Measurements from ENCODE around the gene FRMPD2.

FRMPD2 gene

DNA sequence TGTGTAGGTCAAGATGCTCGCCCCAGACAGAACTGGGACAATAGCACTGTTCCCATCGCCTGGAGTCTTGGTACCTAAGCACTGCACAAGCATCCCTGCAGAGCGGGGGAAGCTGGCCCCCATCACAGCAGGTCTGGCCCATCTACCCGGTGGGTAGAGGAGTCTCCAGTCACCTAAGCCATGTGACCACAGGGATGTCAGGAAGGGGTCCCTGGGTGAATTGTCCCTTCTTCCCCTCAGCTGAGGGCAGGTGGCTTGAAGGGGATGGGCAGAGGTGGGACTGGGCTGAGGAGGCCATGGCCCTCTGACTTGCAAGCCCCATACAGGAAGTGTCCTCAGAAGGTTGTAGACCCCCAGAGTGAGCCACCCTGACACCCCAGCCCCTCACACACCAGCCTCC is 39.7 kb downstream of the FRMPD2 start:
- H3K9ac ChIP-seq (ENCODE audit: low read length in 5 of 5), result no peak overlapping the region
- H3K36me3 ChIP-seq (ENCODE audit: control insufficient read depth in 5 of 5, insufficient read depth in 5 of 5, low read length in 5 of 5), result no peaks in the 10 kb centered on the region
- H3K27me3 ChIP-seq (ENCODE audit: control insufficient read depth in 5 of 5, insufficient read depth in 4 of 5, low read length in 5 of 5), result no peaks in the 10 kb centered on the region
- no peaks in the 10 kb centered on the region for H3K9me3 ChIP-seq (ENCODE audit: control insufficient read depth in 5 of 5, low read length in 5 of 5)
- no peak overlapping the region for H3K27ac ChIP-seq (ENCODE audit: low read depth, low read length)
- peaks cover 0 to 6% (median 0%) of the 10 kb centered on the region in 5 donors for H3K4me1 ChIP-seq (ENCODE audit: control insufficient read depth in 5 of 5, insufficient read depth in 5 of 5, low read length in 5 of 5)
- no peak overlapping the region for H3K4me3 ChIP-seq (ENCODE audit: low read depth in 1 of 5, low read length in 5 of 5)

DNA sequence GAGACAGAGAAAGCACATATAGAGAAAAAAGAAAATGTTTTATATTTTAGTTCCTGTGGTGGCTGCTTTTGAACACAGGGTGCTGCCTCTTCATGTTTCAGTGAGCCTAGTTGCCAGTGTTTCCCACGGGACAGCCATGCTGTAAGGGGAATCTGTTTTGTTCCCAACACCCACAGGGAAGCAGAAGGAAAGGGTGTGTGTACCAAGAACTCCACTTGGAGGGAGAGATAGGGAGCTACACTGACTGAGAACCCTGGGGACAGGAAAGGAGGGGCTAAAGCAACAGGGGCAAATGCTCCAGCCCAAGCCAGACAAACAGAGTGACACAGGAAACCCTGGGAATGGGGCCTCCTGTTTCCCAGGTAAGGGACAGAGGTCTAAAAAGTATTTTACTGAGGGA is 40.2 kb downstream of the FRMPD2 start:
- H3K36me3 ChIP-seq (ENCODE audit: control insufficient read depth in 5 of 5, insufficient read depth in 5 of 5, low read length in 5 of 5), result no peaks in the 10 kb centered on the region
- no peaks in the 10 kb centered on the region for H3K9me3 ChIP-seq (ENCODE audit: control insufficient read depth in 5 of 5, low read length in 5 of 5)
- H3K27me3 ChIP-seq (ENCODE audit: control insufficient read depth in 5 of 5, insufficient read depth in 4 of 5, low read length in 5 of 5), result no peaks in the 10 kb centered on the region
- H3K4me1 ChIP-seq (ENCODE audit: control insufficient read depth in 5 of 5, insufficient read depth in 5 of 5, low read length in 5 of 5), result peaks cover 0 to 6% (median 0%) of the 10 kb centered on the region in 5 donors
- H3K27ac ChIP-seq (ENCODE audit: low read depth, low read length), result no peak overlapping the region
- no peak overlapping the region for H3K4me3 ChIP-seq (ENCODE audit: low read depth in 1 of 5, low read length in 5 of 5)
- H3K9ac ChIP-seq (ENCODE audit: low read length in 5 of 5), result no peak overlapping the region

DNA sequence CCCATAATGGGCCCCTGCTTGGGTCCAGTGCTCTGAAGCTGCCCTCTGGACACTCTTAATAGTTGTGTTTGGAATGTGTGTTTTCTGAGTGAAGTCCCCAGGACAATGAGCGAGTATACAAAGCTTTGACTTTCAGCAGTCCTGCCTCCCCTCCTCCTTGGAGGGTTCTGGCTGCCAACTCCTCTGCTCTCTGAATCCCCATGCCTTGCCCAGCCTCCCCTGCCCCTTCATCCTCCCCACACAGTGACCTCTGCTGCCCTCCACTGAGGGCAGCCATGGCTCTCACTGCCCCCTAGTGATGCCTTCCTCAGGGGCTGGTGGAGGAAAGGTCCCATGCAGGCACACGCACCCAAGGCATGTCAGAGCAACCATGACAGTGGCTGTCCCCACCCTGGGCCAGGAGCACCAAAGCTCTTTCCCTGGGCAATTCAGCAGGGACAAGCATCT is 40.9 kb downstream of the FRMPD2 start:
- Histone ChIP-seq H3K9ac (ENCODE audit: low read length in 5 of 5) (no peak overlapping the region), H3K27ac (ENCODE audit: low read depth, low read length) (no peak overlapping the region), H3K4me3 (ENCODE audit: low read depth in 1 of 5, low read length in 5 of 5) (no peak overlapping the region), H3K27me3 (ENCODE audit: control insufficient read depth in 5 of 5, insufficient read depth in 4 of 5, low read length in 5 of 5) (no peaks in the 10 kb centered on the region), H3K9me3 (ENCODE audit: control insufficient read depth in 5 of 5, low read length in 5 of 5) (no peaks in the 10 kb centered on the region), H3K4me1 (ENCODE audit: control insufficient read depth in 5 of 5, insufficient read depth in 5 of 5, low read length in 5 of 5) (peaks cover 0 to 6% (median 0%) of the 10 kb centered on the region in 5 donors), H3K36me3 (ENCODE audit: control insufficient read depth in 5 of 5, insufficient read depth in 5 of 5, low read length in 5 of 5) (no peaks in the 10 kb centered on the region)

DNA sequence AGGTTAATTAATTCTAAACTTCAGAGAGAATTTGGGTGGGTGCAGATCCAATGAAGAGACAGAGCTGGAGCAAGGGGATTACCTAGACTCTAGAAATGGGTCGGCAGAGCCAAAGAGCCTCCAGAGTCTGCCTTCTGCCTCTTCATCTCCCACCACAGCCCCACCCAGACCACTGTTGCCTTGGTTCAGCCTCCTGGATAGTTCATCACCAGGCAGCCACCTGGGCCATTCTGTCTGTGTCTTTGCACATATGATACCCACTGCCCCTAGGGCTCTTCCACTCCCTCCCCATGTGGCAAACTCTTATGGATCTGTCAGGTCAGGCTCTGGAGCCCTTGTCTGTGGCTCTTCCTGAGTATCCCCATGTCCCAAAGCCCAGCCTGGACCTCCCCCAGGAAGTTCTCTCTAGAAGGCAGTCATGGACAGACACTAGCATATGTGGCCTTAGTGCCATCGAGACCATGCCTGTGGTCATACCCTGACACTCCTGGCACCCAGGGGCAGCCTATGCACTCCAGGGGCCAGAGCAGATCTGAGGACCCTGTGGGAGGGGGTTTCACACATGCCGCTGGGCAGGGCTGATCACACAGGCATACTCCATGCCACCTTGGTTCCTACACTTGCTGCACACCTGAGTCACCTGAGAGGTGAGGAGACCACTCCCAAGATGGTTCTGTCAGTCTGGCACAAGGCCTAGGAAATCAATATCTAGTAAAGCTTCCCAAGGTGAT is 41.6 kb downstream of the FRMPD2 start:
- H3K4me3 ChIP-seq (ENCODE audit: low read depth in 1 of 5, low read length in 5 of 5), result no peak overlapping the region
- no peak overlapping the region for H3K9ac ChIP-seq (ENCODE audit: low read length in 5 of 5)
- H3K27me3 ChIP-seq (ENCODE audit: control insufficient read depth in 5 of 5, insufficient read depth in 4 of 5, low read length in 5 of 5), result no peaks in the 10 kb centered on the region
- no peaks in the 10 kb centered on the region for H3K9me3 ChIP-seq (ENCODE audit: control insufficient read depth in 5 of 5, low read length in 5 of 5)
- H3K27ac ChIP-seq (ENCODE audit: low read depth, low read length), result no peak overlapping the region
- H3K36me3 ChIP-seq (ENCODE audit: control insufficient read depth in 5 of 5, insufficient read depth in 5 of 5, low read length in 5 of 5), result no peaks in the 10 kb centered on the region
- peaks cover 0 to 6% (median 0%) of the 10 kb centered on the region in 5 donors for H3K4me1 ChIP-seq (ENCODE audit: control insufficient read depth in 5 of 5, insufficient read depth in 5 of 5, low read length in 5 of 5)

DNA sequence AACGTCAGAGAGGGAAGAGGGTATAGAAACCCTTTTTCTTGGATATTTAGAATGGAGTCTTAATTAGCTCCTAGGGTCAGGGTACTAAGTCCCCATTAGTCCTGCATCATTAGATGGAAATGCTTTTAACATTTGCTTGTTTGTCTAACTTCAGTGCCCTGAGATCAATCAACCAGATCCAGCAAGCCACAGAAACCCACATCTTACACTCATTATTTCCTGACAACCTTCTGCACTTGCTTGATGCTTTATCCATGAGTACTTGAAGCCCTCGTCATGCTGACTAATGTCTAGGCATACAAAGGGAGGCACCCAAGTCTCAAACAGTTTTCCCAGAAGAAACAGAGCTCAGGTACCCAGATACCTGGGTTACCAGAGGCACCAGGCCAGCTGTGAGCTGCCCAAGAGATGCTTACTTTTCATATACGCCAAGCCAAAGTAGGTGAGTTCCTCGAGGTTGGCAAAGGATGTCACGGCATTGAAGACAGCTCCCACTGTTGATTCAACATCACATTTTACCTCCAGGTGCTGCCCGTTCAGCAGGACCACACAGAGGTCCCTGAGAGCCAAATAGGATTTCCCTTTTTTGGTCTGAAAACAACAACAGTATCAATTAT is 42.7 kb downstream of the FRMPD2 start:
- Histone ChIP-seq H3K4me3 (ENCODE audit: low read depth in 1 of 5, low read length in 5 of 5) (no peak overlapping the region), H3K27me3 (ENCODE audit: control insufficient read depth in 5 of 5, insufficient read depth in 4 of 5, low read length in 5 of 5) (no peaks in the 10 kb centered on the region)

DNA sequence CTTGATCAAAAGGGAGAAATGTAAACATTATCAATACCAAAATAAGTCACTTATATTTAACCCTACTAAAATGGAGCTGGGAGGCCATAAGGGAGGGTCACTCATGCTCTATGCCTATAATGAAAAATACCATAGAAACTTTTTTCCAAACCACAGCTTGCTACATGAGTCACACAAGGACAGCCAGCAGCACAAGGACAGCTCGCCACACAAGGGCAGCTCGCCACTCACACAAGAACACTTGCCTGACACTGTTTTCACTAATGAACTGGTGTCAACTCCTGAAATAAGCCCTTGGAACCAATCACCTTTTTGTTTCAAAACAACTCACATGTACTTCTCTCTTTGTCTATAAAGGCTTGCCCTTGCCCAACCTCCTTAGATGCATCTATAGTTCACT is 43.3 kb downstream of the FRMPD2 start:
- Histone ChIP-seq H3K4me1 (ENCODE audit: control insufficient read depth in 5 of 5, insufficient read depth in 5 of 5, low read length in 5 of 5) (peaks cover 0 to 2% (median 0%) of the 10 kb centered on the region in 5 donors), H3K9me3 (ENCODE audit: control insufficient read depth in 5 of 5, low read length in 5 of 5) (no peaks in the 10 kb centered on the region), H3K36me3 (ENCODE audit: control insufficient read depth in 5 of 5, insufficient read depth in 5 of 5, low read length in 5 of 5) (no peaks in the 10 kb centered on the region), H3K27ac (ENCODE audit: low read depth, low read length) (no peak overlapping the region), H3K4me3 (ENCODE audit: low read depth in 1 of 5, low read length in 5 of 5) (no peak overlapping the region), H3K27me3 (ENCODE audit: control insufficient read depth in 5 of 5, insufficient read depth in 4 of 5, low read length in 5 of 5) (no peaks in the 10 kb centered on the region), H3K9ac (ENCODE audit: low read length in 5 of 5) (no peak overlapping the region)

More for the DNA sequence above, 42.7 kb downstream of the FRMPD2 start:
- Histone ChIP-seq H3K27ac (ENCODE audit: low read depth, low read length) (no peak overlapping the region), H3K9me3 (ENCODE audit: control insufficient read depth in 5 of 5, low read length in 5 of 5) (no peaks in the 10 kb centered on the region), H3K36me3 (ENCODE audit: control insufficient read depth in 5 of 5, insufficient read depth in 5 of 5, low read length in 5 of 5) (no peaks in the 10 kb centered on the region), H3K4me1 (ENCODE audit: control insufficient read depth in 5 of 5, insufficient read depth in 5 of 5, low read length in 5 of 5) (peaks cover 0 to 6% (median 0%) of the 10 kb centered on the region in 5 donors), H3K9ac (ENCODE audit: low read length in 5 of 5) (no peak overlapping the region)

DNA sequence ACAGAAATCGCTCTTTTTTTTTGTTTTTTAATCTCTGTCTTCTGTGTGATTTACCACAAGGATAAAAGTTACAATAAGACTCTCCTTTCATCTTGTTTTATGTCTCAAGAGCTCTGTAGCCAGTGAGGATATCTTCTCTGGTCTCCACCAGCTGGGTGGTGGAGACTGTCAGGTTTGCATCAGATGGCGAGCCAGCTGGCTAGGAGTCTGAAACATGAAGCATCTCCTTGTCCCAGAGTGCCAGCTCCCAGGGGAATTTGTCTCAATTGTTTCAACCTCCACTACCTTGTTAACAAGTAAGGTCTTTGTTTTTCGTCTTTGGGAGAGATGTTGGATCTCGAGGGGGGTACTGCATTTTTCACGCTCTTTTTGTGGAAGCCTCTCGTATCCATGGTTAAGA is 47.3 kb downstream of the FRMPD2 start:
- Histone ChIP-seq H3K27me3 (ENCODE audit: control insufficient read depth in 5 of 5, insufficient read depth in 4 of 5, low read length in 5 of 5) (peaks cover 0 to 3% (median 0%) of the 10 kb centered on the region in 5 donors), H3K4me3 (ENCODE audit: low read depth in 1 of 5, low read length in 5 of 5) (no peak overlapping the region), H3K9me3 (ENCODE audit: control insufficient read depth in 5 of 5, low read length in 5 of 5) (no peaks in the 10 kb centered on the region), H3K4me1 (ENCODE audit: control insufficient read depth in 5 of 5, insufficient read depth in 5 of 5, low read length in 5 of 5) (no peaks in the 10 kb centered on the region), H3K36me3 (ENCODE audit: control insufficient read depth in 5 of 5, insufficient read depth in 5 of 5, low read length in 5 of 5) (no peaks in the 10 kb centered on the region), H3K27ac (ENCODE audit: low read depth, low read length) (no peak overlapping the region), H3K9ac (ENCODE audit: low read length in 5 of 5) (no peak overlapping the region)

DNA sequence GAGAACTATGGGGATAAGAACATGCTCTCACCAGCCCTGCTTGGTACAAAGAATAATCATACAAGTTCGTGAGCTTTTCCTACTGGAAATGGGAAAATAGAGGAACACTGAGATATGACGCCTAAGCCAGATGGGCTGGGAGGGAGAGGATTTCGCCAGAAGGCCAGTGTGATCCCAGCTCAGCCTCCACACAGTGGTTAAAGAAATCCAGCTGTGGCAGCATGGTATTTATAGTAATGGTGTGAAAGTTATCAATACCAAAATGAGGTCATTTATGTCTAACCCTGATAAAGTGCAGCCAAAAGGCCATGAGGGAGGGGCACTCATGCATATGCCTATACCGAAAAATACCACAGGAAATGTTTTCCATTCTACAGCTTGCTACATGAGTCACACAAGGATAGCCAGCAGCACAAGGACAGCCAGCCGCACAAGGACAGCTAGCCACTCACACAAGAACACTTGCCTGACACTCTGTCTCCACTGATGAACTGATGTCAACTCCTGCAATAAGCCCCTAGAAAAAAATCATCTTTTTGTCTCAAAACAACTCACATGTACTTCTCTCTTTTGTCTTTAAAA is 49.4 kb downstream of the FRMPD2 start:
- no peaks in the 10 kb centered on the region for H3K36me3 ChIP-seq (ENCODE audit: control insufficient read depth in 5 of 5, insufficient read depth in 5 of 5, low read length in 5 of 5)
- no peak overlapping the region for H3K4me3 ChIP-seq (ENCODE audit: low read depth in 1 of 5, low read length in 5 of 5)
- no peak overlapping the region for H3K9ac ChIP-seq (ENCODE audit: low read length in 5 of 5)
- no peak overlapping the region for H3K27ac ChIP-seq (ENCODE audit: low read depth, low read length)
- peaks cover 0 to 3% (median 0%) of the 10 kb centered on the region in 5 donors for H3K27me3 ChIP-seq (ENCODE audit: control insufficient read depth in 5 of 5, insufficient read depth in 4 of 5, low read length in 5 of 5)
- no peaks in the 10 kb centered on the region for H3K4me1 ChIP-seq (ENCODE audit: control insufficient read depth in 5 of 5, insufficient read depth in 5 of 5, low read length in 5 of 5)
- no peaks in the 10 kb centered on the region for H3K9me3 ChIP-seq (ENCODE audit: control insufficient read depth in 5 of 5, low read length in 5 of 5)

DNA sequence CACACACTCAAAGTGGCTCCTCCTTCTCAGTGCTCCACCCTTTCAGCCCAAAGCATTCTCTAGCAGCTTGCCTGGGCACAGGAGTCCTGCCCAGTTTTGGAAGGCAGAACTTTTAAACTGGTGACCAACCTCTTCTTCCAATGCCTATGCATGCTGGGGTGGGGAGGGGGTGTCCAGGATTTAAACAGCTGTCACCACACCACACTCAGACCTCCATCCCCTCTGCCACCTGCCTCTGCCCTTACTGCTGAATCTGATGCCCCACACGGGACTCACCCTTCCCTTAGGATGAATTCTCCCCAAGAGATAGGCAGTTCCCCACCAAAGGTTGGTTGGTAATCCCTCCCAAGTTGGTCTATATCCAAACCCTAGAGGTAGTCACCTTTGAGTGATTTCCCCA is 50.2 kb downstream of the FRMPD2 start:
- Histone ChIP-seq H3K9ac (ENCODE audit: low read length in 5 of 5) (no peak overlapping the region), H3K9me3 (ENCODE audit: control insufficient read depth in 5 of 5, low read length in 5 of 5) (no peaks in the 10 kb centered on the region), H3K4me1 (ENCODE audit: control insufficient read depth in 5 of 5, insufficient read depth in 5 of 5, low read length in 5 of 5) (no peaks in the 10 kb centered on the region), H3K4me3 (ENCODE audit: low read depth in 1 of 5, low read length in 5 of 5) (no peak overlapping the region), H3K27ac (ENCODE audit: low read depth, low read length) (no peak overlapping the region), H3K36me3 (ENCODE audit: control insufficient read depth in 5 of 5, insufficient read depth in 5 of 5, low read length in 5 of 5) (no peaks in the 10 kb centered on the region), H3K27me3 (ENCODE audit: control insufficient read depth in 5 of 5, insufficient read depth in 4 of 5, low read length in 5 of 5) (peaks cover 0 to 3% (median 0%) of the 10 kb centered on the region in 5 donors)

DNA sequence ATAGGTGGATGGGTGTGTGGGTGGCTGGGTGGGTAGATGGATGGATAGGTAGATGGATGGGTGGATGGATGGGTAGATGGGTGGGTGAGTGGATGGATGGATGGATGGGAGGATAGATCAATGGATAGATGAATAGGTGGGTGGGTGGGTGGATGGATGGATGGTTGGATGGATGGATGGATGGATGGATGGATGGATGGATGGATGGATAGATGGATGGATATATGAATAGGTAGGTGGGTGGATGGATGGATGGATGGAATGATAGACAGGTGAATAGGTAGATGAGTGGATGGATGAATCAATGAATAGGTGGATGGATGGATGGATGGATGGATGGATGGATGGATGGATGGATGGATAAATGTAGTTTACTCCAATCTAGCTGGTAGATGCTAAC is 52.7 kb downstream of the FRMPD2 start:
- Histone ChIP-seq H3K4me1 (ENCODE audit: control insufficient read depth in 5 of 5, insufficient read depth in 5 of 5, low read length in 5 of 5) (no peaks in the 10 kb centered on the region), H3K36me3 (ENCODE audit: control insufficient read depth in 5 of 5, insufficient read depth in 5 of 5, low read length in 5 of 5) (no peaks in the 10 kb centered on the region), H3K9ac (ENCODE audit: low read length in 5 of 5) (no peak overlapping the region), H3K27ac (ENCODE audit: low read depth, low read length) (no peak overlapping the region), H3K4me3 (ENCODE audit: low read depth in 1 of 5, low read length in 5 of 5) (no peak overlapping the region), H3K9me3 (ENCODE audit: control insufficient read depth in 5 of 5, low read length in 5 of 5) (no peaks in the 10 kb centered on the region), H3K27me3 (ENCODE audit: control insufficient read depth in 5 of 5, insufficient read depth in 4 of 5, low read length in 5 of 5) (peaks cover 0 to 3% (median 3%) of the 10 kb centered on the region in 5 donors)
